ENCODE results near the gene CTU1. TPM values are rescaled to one million over a fixed set of nuclear protein-coding genes. Genes with fewer than 3 reads are reported as not detected.
A peak's percentile ranks its signal among the peaks of the same experiment; 100 is the strongest.

CTU1 gene
- total and polyA plus RNA-seq, 2 donors (not counting 1 experiment from before 2014, with no cell fraction given) = 8.1 to 8.4 TPM

DNA sequence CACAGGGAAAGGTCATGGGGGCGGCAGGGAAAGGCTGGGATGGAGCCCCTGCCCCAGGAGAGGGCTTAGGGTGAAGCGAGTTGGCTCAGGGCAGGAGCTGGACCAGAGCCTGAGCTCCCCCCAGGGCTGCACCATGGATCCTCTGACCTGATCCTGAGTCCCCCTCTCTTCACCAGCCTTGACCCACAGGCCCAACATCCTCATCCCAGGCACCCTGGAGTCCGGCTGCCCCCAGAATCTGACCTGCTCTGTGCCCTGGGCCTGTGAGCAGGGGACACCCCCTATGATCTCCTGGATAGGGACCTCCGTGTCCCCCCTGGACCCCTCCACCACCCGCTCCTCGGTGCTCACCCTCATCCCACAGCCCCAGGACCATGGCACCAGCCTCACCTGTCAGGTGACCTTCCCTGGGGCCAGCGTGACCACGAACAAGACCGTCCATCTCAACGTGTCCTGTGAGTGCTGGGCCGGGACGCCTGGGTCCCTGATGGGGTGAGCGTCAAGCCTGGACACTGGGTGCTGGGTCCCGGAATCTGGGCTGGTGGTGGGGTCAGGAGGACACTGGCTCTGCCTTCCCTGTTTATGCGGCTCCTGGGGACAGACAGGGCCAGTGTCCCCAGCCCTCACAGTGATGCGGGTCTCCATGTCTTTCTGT is 17.3 kb upstream of the CTU1 start:
- Histone ChIP-seq H3K9me3 (ENCODE audit: control extremely low read depth in 1 of 3, control insufficient read depth in 2 of 3, insufficient read depth in 1 of 3, low read length in 2 of 3) (no peaks in the 10 kb centered on the region), H3K9ac (ENCODE audit: low read length) (no peak overlapping the region), H3K27me3 (replicated peaks in 1 of 4; ENCODE audit: control extremely low read depth in 1 of 4, control insufficient read depth in 3 of 4, insufficient read depth in 4 of 4, low read length in 3 of 4) (peaks cover 0 to 14% (median under 1%) of the 10 kb centered on the region in 4 experiments), H3K79me2 (ENCODE audit: control insufficient read depth, insufficient read depth, low read length) (no peaks in the 10 kb centered on the region), H2AFZ (ENCODE audit: insufficient read depth, low read depth, low read length, poor library complexity, severe bottlenecking) (no peak overlapping the region), H3K36me3 (replicated peaks in 1 of 2; ENCODE audit: control extremely low read depth in 1 of 2, control insufficient read depth in 1 of 2, extremely low read depth in 1 of 2, insufficient read depth in 2 of 2, low read length in 1 of 2) (no peaks in the 10 kb centered on the region), H4K20me1 (ENCODE audit: control insufficient read depth, insufficient read depth, low read length, poor library complexity, severe bottlenecking) (no peaks in the 10 kb centered on the region), H3K4me3 (ENCODE audit: control extremely low read depth in 1 of 5, extremely low read depth in 1 of 5, insufficient read depth in 1 of 5, low read depth in 2 of 5, low read length in 4 of 5) (peak overlapping the region in 1 of 5 experiments; percentile 23), H3K4me1 (ENCODE audit: control insufficient read depth in 2 of 2, insufficient read depth in 2 of 2, low read length in 2 of 2) (peaks cover 8 to 14% of the 10 kb centered on the region in 2 donors), H3K27ac (ENCODE audit: low read length in 2 of 2) (no peak overlapping the region), H3K4me2 (replicated peaks; ENCODE audit: low read depth, low read length, poor library complexity, severe bottlenecking) (no peak overlapping the region)
- peaks cover 10% of the 10 kb centered on the region for H3K4me1 Mint-ChIP-seq
- POLR2A ChIA-PET = no interaction called here
- no peaks in the 10 kb centered on the region for H3K9me3 Mint-ChIP-seq (ENCODE audit: insufficient read depth)
- CTCF ChIA-PET = no interaction called here
- peaks cover 23% of the 10 kb centered on the region for H3K27me3 Mint-ChIP-seq
- intact Hi-C loops (cut with micrococcal nuclease) = no loop called here
- H3K27ac Mint-ChIP-seq = no peak overlapping the region
- H3K4me3 Mint-ChIP-seq = no peak overlapping the region
- ATAC-seq (ENCODE audit: low read depth) = no peak
- DNase-seq = no peak
- 92% methylated on average over 16 of the region's 16 CpGs for WGBS (ENCODE audit: insufficient coverage)
- TF ChIP-seq, protein P1, sequence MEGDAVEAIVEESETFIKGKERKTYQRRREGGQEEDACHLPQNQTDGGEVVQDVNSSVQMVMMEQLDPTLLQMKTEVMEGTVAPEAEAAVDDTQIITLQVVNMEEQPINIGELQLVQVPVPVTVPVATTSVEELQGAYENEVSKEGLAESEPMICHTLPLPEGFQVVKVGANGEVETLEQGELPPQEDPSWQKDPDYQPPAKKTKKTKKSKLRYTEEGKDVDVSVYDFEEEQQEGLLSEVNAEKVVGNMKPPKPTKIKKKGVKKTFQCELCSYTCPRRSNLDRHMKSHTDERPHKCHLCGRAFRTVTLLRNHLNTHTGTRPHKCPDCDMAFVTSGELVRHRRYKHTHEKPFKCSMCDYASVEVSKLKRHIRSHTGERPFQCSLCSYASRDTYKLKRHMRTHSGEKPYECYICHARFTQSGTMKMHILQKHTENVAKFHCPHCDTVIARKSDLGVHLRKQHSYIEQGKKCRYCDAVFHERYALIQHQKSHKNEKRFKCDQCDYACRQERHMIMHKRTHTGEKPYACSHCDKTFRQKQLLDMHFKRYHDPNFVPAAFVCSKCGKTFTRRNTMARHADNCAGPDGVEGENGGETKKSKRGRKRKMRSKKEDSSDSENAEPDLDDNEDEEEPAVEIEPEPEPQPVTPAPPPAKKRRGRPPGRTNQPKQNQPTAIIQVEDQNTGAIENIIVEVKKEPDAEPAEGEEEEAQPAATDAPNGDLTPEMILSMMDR (IDR thresholded peaks at IDR 0.05) = no peak
- TF ChIP-seq EZH2 (IDR thresholded peaks at IDR 0.05; ENCODE audit: borderline replicate concordance, insufficient read depth, low read depth, low read length, poor library complexity, severe bottlenecking) = no peak

DNA sequence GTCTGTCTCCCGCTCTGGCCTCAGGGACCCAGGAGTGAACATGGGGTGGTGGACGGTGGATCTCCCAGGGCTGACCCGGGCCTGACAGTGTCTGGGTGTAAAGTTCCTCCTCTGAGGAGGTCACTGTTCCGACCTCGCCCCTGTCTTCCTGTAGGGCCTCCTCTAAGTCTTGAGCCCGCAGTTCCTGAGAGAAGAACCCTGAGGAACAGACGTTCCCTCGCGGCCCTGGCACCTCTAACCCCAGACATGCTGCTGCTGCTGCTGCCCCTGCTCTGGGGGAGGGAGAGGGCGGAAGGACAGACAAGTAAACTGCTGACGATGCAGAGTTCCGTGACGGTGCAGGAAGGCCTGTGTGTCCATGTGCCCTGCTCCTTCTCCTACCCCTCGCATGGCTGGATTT is 16.5 kb upstream of the CTU1 start, which contains the start of gene SIGLEC9:
Gene SIGLEC9 (plus strand): TSS at position 178 of the 400 bp plus-strand sequence. CDS start 69 bp downstream, at position 247.
- 77% methylated on average over 12 of the region's 14 CpGs for WGBS (ENCODE audit: insufficient coverage)
- H3K4me1 Mint-ChIP-seq = peaks cover 10% of the 10 kb centered on the region

More for the DNA sequence above, 16.5 kb upstream of the CTU1 start, which contains the start of gene SIGLEC9:
- H3K36me3 ChIP-seq (replicated peaks in 1 of 2; ENCODE audit: control extremely low read depth in 1 of 2, control insufficient read depth in 1 of 2, extremely low read depth in 1 of 2, insufficient read depth in 2 of 2, low read length in 1 of 2) = no peaks in the 10 kb centered on the region
- no peak within 1 kb of the TSS for H3K4me3 Mint-ChIP-seq
- H3K27ac ChIP-seq (ENCODE audit: low read length in 2 of 2) = no peak within 1 kb of the TSS
- H3K9ac ChIP-seq (ENCODE audit: low read length) = no peak within 1 kb of the TSS
- ChIA-PET CTCF (no interaction called here), POLR2A (no interaction called here)
- H3K27me3 ChIP-seq (replicated peaks in 1 of 4; ENCODE audit: control extremely low read depth in 1 of 4, control insufficient read depth in 3 of 4, insufficient read depth in 4 of 4, low read length in 3 of 4) = peaks cover 0 to 10% (median 0%) of the 10 kb centered on the region in 4 experiments
- ATAC-seq (ENCODE audit: low read depth) (no peak), DNase-seq (no peak)
- no peak within 1 kb of the TSS for H3K27ac Mint-ChIP-seq
- peak within 1 kb of the TSS; percentile 26 for H3K4me2 ChIP-seq (replicated peaks; ENCODE audit: low read depth, low read length, poor library complexity, severe bottlenecking)
- H3K4me3 ChIP-seq (ENCODE audit: control extremely low read depth in 1 of 5, extremely low read depth in 1 of 5, insufficient read depth in 1 of 5, low read depth in 2 of 5, low read length in 4 of 5) = peak within 1 kb of the TSS in 1 of 5 experiments; percentile 23
- peaks cover 22% of the 10 kb centered on the region for H3K27me3 Mint-ChIP-seq
- no peak for TF ChIP-seq EZH2 (IDR thresholded peaks at IDR 0.05; ENCODE audit: borderline replicate concordance, insufficient read depth, low read depth, low read length, poor library complexity, severe bottlenecking)
- TF ChIP-seq, protein P1 (IDR thresholded peaks at IDR 0.05) = no peak
- H3K9me3 Mint-ChIP-seq (ENCODE audit: insufficient read depth) = no peaks in the 10 kb centered on the region
- H3K79me2 ChIP-seq (ENCODE audit: control insufficient read depth, insufficient read depth, low read length) = no peaks in the 10 kb centered on the region
- peak within 1 kb of the TSS; percentile 69 for H2AFZ ChIP-seq (ENCODE audit: insufficient read depth, low read depth, low read length, poor library complexity, severe bottlenecking)
- no peaks in the 10 kb centered on the region for H4K20me1 ChIP-seq (ENCODE audit: control insufficient read depth, insufficient read depth, low read length, poor library complexity, severe bottlenecking)
- intact Hi-C loops (cut with micrococcal nuclease) = no loop called here
- H3K9me3 ChIP-seq (ENCODE audit: control extremely low read depth in 1 of 3, control insufficient read depth in 2 of 3, insufficient read depth in 1 of 3, low read length in 2 of 3) = no peaks in the 10 kb centered on the region
- H3K4me1 ChIP-seq (ENCODE audit: control insufficient read depth in 2 of 2, insufficient read depth in 2 of 2, low read length in 2 of 2) = peaks cover 8 to 14% of the 10 kb centered on the region in 2 donors

All from B cell (primary cell).